Measurements from ENCODE around the gene PCYOX1L.

PCYOX1L gene

DNA sequence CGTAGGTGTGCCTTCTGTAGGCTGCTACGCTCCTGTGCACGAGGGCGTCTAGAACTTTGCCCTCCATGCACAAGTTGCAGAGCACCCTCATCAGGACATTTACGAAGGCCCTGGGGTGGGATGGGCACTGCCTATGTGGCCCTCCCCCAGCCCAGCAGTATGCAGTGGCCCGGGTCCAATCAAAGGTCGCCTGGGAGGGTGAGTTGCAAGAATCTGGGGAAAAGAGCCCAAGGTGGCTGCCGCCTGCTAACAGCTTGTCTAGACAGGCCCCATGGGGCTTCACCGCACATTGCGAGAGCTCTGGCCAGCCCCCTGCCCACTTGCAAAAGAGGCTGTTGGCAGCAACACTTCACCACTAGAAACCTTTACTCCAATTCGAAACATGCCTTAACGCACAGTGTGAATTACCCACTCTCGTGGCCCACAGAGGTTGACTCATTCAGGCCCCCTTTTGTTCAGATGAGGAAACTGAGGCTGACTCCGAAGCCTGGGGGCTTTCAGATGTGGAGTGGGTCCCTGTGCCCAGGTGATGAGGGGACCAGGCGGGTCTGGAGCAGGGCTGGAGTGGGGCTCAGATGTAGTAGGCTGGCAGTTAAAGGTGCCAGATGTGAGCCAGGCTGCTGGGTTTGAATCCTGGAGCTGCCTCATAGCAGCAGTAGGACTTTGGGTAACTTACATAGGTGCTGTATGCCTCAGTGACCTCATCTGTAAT is 53.0 kb downstream of the PCYOX1L start:
- Histone ChIP-seq H3K4me3 (ENCODE audit: insufficient read depth, low read depth, low read length, poor library complexity, severe bottlenecking) (no peak overlapping the region), H3K4me1 (ENCODE audit: control insufficient read depth, insufficient read depth, low read length, poor library complexity, severe bottlenecking) (no peaks in the 10 kb centered on the region), H3K36me3 (ENCODE audit: control insufficient read depth, insufficient read depth, low read length) (no peaks in the 10 kb centered on the region), H3K27me3 (replicated peaks; ENCODE audit: control insufficient read depth, insufficient read depth, low read length, poor library complexity, severe bottlenecking) (no peaks in the 10 kb centered on the region), H3K27ac (ENCODE audit: insufficient read depth, low read length, poor library complexity, severe bottlenecking) (no peak overlapping the region), H3K9me3 (ENCODE audit: control insufficient read depth, low read length) (no peaks in the 10 kb centered on the region)
- DNase-seq, result no peak

DNA sequence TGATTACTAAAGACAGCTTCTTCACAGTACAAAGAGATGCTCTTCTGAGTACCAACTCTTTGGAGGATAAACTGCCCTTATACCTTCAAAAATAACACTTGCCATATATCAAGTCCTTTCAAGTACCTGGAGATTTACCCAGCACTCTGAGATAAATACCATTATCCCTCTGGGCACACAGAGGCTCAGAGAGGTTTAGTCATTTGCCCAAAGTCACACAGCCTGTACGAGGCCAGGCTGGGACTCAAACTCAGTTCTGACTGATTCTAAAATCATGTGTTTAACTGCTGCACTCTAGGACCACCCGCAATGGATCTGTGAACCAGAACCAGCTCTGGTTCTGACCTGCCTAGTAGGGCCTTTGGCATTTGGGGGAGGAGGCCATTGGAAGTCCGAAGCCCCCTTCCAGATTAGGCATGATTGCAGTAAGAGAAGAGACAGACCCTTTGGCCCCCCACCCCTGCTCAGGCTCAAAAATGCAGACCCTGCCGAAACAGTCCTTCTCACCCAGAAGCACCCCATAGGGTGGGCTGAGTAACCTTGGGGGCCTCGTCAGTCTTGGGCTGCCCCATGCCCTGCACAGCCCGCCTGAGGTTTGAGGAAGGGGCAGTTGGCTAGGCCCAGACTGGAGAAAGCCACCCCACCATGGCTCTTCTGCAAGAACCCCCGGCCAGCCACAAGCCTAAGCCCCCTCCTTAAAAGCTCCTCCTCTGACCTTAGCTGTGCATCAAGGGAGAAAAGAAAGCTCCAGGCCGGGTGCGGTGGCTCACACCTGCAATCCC is 54.1 kb downstream of the PCYOX1L start:
- Histone ChIP-seq H3K27me3 (replicated peaks; ENCODE audit: control insufficient read depth, insufficient read depth, low read length, poor library complexity, severe bottlenecking) (no peaks in the 10 kb centered on the region), H3K9me3 (ENCODE audit: control insufficient read depth, low read length) (no peaks in the 10 kb centered on the region), H3K4me1 (ENCODE audit: control insufficient read depth, insufficient read depth, low read length, poor library complexity, severe bottlenecking) (no peaks in the 10 kb centered on the region), H3K27ac (ENCODE audit: insufficient read depth, low read length, poor library complexity, severe bottlenecking) (no peak overlapping the region), H3K4me3 (ENCODE audit: insufficient read depth, low read depth, low read length, poor library complexity, severe bottlenecking) (no peak overlapping the region), H3K36me3 (ENCODE audit: control insufficient read depth, insufficient read depth, low read length) (no peaks in the 10 kb centered on the region)
- DNase-seq, result no peak

DNA sequence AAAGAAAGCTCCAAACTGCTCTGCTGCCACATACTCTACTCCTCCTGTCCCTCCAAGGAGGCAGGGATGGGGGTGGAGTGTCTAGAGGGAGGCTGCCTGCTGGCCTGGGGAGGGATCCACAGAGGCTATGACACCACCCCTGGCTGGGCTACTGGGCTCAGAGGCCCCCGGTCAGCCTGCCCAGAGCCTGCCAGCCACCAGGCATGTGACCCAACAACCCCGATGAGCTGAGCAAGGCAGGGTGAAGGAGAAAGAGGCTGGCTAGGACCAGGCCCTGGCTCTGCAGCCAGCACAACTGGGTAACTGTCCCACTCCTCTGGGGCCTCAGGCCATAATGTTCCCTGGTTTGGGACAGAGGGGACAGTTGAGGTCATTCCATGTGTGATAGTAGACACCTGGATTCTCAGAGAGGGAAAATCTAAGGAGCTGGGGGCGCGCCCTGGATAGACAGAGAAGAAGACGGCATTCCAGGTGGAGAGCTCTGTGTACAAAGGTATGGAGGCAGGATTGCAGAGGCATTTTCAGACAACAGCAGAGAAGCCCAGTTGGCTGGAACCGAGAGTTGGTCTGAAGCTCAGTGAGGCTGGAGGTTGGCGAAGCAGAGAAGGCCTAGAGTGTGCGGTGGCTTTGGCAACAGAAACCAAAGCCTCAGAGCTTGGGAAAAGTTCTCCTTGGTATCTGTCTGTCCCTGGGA is 55.1 kb downstream of the PCYOX1L start:
- H3K27ac ChIP-seq (ENCODE audit: insufficient read depth, low read length, poor library complexity, severe bottlenecking), result no peak overlapping the region
- no peaks in the 10 kb centered on the region for H3K9me3 ChIP-seq (ENCODE audit: control insufficient read depth, low read length)
- no peaks in the 10 kb centered on the region for H3K27me3 ChIP-seq (replicated peaks; ENCODE audit: control insufficient read depth, insufficient read depth, low read length, poor library complexity, severe bottlenecking)
- H3K4me3 ChIP-seq (ENCODE audit: insufficient read depth, low read depth, low read length, poor library complexity, severe bottlenecking), result no peak overlapping the region
- no peak for DNase-seq
- no peaks in the 10 kb centered on the region for H3K36me3 ChIP-seq (ENCODE audit: control insufficient read depth, insufficient read depth, low read length)
- H3K4me1 ChIP-seq (ENCODE audit: control insufficient read depth, insufficient read depth, low read length, poor library complexity, severe bottlenecking), result no peaks in the 10 kb centered on the region

GRCh38 chr5:149413477-149414210 is 55.8 kb downstream of the PCYOX1L start:
- no peak for DNase-seq
- Histone ChIP-seq H3K27me3 (replicated peaks; ENCODE audit: control insufficient read depth, insufficient read depth, low read length, poor library complexity, severe bottlenecking) (no peaks in the 10 kb centered on the region), H3K36me3 (ENCODE audit: control insufficient read depth, insufficient read depth, low read length) (no peaks in the 10 kb centered on the region), H3K9me3 (ENCODE audit: control insufficient read depth, low read length) (no peaks in the 10 kb centered on the region), H3K4me1 (ENCODE audit: control insufficient read depth, insufficient read depth, low read length, poor library complexity, severe bottlenecking) (no peaks in the 10 kb centered on the region), H3K4me3 (ENCODE audit: insufficient read depth, low read depth, low read length, poor library complexity, severe bottlenecking) (no peak overlapping the region), H3K27ac (ENCODE audit: insufficient read depth, low read length, poor library complexity, severe bottlenecking) (no peak overlapping the region)

DNA sequence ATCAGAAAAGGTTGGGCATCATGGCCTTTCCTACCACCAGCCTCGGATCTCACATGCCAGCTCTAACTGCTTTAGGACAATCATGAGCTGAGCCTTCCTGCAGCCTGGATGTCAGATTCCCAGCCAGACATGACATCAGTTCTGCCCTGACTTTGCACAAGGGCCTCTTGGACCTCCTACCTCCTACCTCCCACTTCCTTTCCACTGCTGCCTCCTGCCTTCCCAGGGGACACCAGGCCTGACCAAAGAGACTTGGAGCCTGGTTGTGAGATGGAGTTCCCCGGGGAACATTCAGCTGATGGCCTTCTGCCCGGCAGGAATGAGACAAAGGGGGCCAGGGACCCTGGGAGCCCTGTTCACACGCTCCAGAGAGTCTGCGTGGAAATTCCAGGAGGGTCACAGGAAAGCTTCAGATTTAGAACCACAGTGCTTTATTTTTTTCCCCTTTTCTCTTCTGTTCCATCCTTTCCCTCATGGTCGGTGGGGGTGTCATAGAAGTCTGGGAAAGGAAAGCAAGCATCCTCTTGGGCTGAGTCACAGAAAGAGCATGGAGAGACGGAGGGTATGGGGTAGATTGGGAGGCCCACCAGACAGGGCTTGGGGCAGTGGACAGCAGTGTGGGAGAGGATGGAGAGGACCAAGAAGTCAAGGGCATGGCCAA is 56.7 kb downstream of the PCYOX1L start:
- Histone ChIP-seq H3K36me3 (ENCODE audit: control insufficient read depth, insufficient read depth, low read length) (no peaks in the 10 kb centered on the region), H3K9me3 (ENCODE audit: control insufficient read depth, low read length) (no peaks in the 10 kb centered on the region), H3K4me1 (ENCODE audit: control insufficient read depth, insufficient read depth, low read length, poor library complexity, severe bottlenecking) (no peaks in the 10 kb centered on the region), H3K27ac (ENCODE audit: insufficient read depth, low read length, poor library complexity, severe bottlenecking) (no peak overlapping the region), H3K4me3 (ENCODE audit: insufficient read depth, low read depth, low read length, poor library complexity, severe bottlenecking) (no peak overlapping the region), H3K27me3 (replicated peaks; ENCODE audit: control insufficient read depth, insufficient read depth, low read length, poor library complexity, severe bottlenecking) (no peaks in the 10 kb centered on the region)
- no peak for DNase-seq

- DNase-seq, result no peak
- Histone ChIP-seq H3K27me3 (replicated peaks; ENCODE audit: control insufficient read depth, insufficient read depth, low read length, poor library complexity, severe bottlenecking) (no peaks in the 10 kb centered on the region), H3K4me1 (ENCODE audit: control insufficient read depth, insufficient read depth, low read length, poor library complexity, severe bottlenecking) (no peaks in the 10 kb centered on the region), H3K9me3 (ENCODE audit: control insufficient read depth, low read length) (no peaks in the 10 kb centered on the region), H3K36me3 (ENCODE audit: control insufficient read depth, insufficient read depth, low read length) (no peaks in the 10 kb centered on the region), H3K4me3 (ENCODE audit: insufficient read depth, low read depth, low read length, poor library complexity, severe bottlenecking) (no peak overlapping the region), H3K27ac (ENCODE audit: insufficient read depth, low read length, poor library complexity, severe bottlenecking) (no peak overlapping the region)
Measured at GRCh38 chr5:149415066-149415967, 57.5 kb downstream of the PCYOX1L start.

- no peaks in the 10 kb centered on the region for H3K27me3 ChIP-seq (replicated peaks; ENCODE audit: control insufficient read depth, insufficient read depth, low read length, poor library complexity, severe bottlenecking)
- no peaks in the 10 kb centered on the region for H3K4me1 ChIP-seq (ENCODE audit: control insufficient read depth, insufficient read depth, low read length, poor library complexity, severe bottlenecking)
- no peaks in the 10 kb centered on the region for H3K36me3 ChIP-seq (ENCODE audit: control insufficient read depth, insufficient read depth, low read length)
- DNase-seq, result no peak
- no peak overlapping the region for H3K27ac ChIP-seq (ENCODE audit: insufficient read depth, low read length, poor library complexity, severe bottlenecking)
- H3K9me3 ChIP-seq (ENCODE audit: control insufficient read depth, low read length), result no peaks in the 10 kb centered on the region
- no peak overlapping the region for H3K4me3 ChIP-seq (ENCODE audit: insufficient read depth, low read depth, low read length, poor library complexity, severe bottlenecking)
Measured at GRCh38 chr5:149416987-149417710, 59.3 kb downstream of the PCYOX1L start.

- Histone ChIP-seq H3K9me3 (ENCODE audit: control insufficient read depth, low read length) (no peaks in the 10 kb centered on the region), H3K36me3 (ENCODE audit: control insufficient read depth, insufficient read depth, low read length) (no peaks in the 10 kb centered on the region), H3K4me1 (ENCODE audit: control insufficient read depth, insufficient read depth, low read length, poor library complexity, severe bottlenecking) (no peaks in the 10 kb centered on the region), H3K4me3 (ENCODE audit: insufficient read depth, low read depth, low read length, poor library complexity, severe bottlenecking) (no peak overlapping the region), H3K27ac (ENCODE audit: insufficient read depth, low read length, poor library complexity, severe bottlenecking) (no peak overlapping the region), H3K27me3 (replicated peaks; ENCODE audit: control insufficient read depth, insufficient read depth, low read length, poor library complexity, severe bottlenecking) (no peaks in the 10 kb centered on the region)
- no peak for DNase-seq
Measured at GRCh38 chr5:149417711-149418368, 60.0 kb downstream of the PCYOX1L start.

All from effector memory CD4-positive, alpha-beta T cell (primary cell).